Right renal pelvis (tissue), 4 donors: Measurements from ENCODE around the gene SPO11. TPM values are rescaled to one million over a fixed set of nuclear protein-coding genes. Genes with fewer than 3 reads are reported as not detected.
A peak's percentile ranks its signal among the peaks of the same experiment; 100 is the strongest.
"Not testable (repeated sequence)": the region's sequence is repeated elsewhere in the genome, so short reads cannot be mapped to it uniquely, and the experiment has no call there.

Experiments used
- DNase-seq, 4 donors: peaks; one replicate each; pipeline ENCODE4 v3.0.0-alpha.2; 2013; ENCODE audit warnings: low read depth in 4 of 4, low spot score in 3 of 4, missing footprints in 1 of 4
- polyA plus RNA-seq, 4 donors: library from polyadenylated mRNA; unstranded; fragments of 120-200 nt; gene quantifications; one replicate each; pipeline ENCODE4 v1.2.1, GENCODE V29; 2013; ENCODE audit not compliant: insufficient read length in 4 of 4

The SPO11 gene
- polyA plus RNA-seq, 4 donors: not detected

DNA sequence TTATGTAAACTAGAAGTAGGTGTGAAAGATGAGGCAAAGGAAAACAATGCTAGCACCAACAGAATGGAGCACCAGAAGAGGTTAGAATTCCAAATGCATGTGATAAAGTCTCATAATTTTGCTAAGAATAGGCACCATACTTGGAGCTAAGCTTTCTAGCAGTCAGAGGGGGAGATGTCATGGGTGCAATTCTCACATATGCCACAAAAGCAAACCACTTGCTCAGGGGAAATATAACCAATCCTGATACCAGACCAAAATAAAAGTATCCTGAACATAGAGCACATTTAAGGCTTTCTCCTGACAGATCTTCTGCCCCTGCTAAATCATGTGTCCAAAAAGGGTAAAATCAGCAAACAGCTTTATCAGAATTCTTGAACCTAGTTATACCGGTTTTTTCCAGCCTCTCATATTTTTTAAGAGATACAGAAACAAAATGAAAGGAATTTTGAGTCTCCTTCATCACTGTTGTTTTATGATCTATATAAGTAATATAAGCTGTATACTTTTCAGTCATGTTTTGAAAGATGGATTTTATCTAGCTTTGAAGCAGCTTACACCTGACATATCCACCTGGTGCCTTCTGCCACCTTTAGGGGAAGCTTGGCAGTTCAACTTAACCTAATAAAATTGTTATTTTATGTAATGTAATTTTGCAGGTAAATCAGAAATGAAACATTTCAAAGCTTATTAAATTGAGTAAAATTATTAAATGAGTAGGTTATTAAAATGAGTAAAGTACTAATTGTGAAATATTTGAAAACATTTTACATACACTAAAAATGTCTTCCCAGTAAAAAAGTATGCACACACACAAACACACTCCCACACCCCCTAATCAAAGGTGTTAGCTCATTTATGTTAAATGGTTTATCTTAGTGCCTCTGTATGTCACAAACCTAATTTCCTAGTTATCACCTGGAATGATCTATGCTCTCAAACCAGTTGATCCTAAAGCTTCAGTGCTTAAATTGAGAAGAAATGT, 2.8 kb downstream of the SPO11 start:
- no peak for DNase-seq

DNA sequence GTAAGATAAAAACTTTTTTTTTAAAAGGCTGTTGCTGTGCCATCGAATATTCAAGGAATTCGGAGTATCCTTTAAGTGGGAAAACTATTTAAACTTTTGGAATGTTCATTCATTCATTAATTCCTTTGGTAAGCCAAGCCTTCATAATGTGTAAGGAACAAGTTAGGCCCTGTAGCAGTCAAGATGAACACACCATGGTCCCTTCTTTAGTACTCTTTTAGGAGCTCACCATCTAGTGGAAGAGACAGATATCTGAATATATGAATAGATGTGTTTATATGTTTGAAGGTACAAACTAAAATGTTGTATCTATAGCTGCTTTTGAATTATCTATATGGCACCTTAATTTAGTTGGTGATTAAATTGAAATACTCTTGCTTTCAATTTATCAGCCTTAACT, 5.8 kb downstream of the SPO11 start:
- DNase-seq: no peak

DNA sequence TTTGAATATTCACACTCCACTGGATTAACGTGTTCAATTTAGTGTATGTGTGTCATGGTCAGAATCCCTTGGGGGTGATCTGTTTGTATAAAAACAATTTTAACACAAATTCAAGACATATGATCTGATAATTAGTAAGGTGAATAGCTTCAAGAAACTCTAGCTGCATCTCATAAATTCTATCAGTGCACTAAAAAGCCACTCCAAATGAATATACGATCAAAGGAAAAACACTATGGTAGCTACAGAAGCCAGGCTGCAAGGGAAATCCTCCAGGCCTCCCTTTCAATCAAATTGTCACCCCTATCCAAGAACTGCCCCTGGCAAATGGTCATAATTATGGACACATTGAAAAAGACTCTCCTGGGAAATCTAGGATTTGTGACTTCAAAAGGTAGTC, 12.1 kb downstream of the SPO11 start:
- DNase-seq: no peak

DNA sequence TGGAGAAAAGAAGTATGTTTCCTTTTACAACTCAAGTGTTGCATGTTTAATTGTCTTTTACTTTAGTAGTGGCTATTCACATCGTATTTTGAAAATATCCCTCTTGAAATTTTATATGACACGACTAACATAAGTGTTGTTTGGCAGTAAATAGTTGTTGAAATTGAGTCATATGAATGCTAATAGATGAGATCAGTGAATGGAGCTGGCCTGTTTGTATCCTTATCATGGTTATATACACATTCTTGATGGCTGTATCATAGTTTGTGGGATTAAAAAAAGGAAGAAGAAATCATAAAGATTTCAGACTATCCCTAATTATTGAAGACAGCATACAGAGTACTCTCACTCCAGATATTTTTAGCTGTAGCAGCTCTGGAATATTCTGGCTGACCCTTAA, 13.2 kb downstream of the SPO11 start:
- no peak for DNase-seq

DNA sequence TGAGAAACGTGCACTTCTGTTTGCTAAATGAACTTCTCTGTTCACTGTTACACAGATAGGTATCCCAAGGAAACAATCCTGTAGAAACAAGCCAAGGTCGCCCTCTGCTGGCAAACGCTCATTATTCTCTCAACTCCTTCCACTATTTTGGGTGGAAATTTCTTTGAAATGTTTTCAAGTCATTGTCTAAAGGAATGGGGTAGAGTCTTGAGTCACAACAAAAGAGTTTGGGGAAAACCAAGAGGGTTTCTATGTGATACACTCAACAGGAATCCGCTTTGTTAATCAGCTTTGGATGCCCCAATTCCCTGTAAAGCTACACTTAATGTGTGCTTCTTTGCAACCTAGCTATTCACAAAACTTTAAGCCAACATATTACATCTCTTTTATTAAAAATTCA, 16.9 kb downstream of the SPO11 start:
- DNase-seq: peak in 3 of 4 donors; percentile 58 to 74 (median 67)

DNA sequence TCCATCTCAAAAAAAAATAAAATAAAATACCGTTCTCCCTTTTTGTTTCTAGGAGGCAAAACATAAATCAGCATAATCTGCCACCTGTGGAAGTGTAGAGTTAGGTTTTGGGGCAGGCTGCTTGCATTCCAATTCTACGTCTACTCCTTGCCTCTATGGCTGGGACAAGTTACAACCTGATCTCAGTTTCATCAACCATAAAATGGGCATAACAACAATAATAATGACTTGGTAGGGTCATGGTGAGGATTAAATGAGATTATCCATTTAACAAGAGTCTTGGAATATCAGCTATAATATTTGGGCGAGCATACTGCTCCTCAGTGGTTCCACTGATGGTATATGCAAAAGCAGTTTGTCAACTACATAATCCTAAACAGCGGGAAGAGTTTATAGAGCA, 17.8 kb downstream of the SPO11 start:
- DNase-seq: no peak

DNA sequence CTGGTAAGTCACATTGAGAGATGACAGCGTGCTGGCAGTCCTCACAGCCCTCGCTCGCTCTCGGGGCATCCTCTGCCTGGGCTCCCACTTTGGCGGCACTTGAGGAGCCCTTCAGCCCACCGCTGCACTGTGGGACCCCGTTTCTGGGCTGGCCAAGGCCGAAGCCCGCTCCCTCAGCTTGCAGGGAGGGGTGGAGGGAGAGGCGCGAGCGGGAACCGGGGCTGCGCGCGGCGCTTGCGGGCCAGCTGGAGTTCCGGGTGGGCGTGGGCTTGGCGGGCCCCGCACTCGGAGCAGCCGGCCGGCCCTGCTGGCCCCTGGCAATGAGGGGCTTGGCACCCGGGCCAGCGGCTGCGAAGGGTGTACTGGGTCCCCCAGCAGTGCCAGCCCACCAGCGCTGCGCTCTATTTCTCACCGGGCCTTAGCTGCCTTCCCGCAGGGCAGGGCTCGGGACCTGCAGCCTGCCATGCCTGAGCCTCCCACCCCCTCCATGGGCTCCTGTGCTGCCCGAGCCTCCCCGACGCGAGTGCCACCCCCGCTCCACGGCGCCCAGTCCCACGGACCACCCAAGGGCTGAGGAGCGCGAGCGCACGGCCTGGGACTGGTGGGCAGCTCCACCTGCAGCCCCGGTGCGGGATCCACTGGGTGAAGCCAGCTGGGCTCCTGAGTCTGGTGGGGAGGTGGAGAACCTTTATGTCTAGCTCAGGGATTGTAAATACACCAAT, 18.8 kb downstream of the SPO11 start:
- DNase-seq: not testable (repeated sequence)

DNA sequence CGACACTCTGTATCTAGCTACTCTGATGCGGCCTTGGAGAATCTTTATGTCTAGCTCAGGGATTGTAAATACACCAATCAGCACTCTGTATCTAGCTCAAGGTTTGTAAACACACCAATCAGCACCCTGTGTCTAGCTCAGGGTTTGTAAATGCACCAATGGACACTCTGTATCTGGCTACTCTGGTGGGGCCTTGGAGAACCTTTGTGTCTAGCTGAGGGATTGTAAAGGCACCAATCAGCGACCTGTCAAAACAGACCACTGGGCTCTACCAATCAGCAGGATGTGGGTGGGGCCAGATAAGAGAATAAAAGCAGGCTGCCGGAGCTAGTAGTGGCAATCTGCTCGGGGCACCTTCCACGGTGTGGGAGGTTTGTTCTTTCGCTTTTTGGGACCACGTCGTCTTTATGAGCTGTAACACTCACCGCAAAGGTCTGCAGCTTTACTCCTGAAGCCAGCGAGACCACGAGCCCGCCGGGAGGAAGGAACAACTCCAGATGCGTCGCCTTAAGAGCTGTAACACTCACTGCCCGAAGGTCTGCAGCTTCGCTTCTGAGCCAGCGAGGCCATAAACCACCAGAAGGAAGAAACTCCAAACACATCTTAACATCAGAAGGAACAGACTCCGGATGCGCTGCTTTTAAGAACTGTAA, 19.4 kb downstream of the SPO11 start:
- not testable (repeated sequence) for DNase-seq

DNA sequence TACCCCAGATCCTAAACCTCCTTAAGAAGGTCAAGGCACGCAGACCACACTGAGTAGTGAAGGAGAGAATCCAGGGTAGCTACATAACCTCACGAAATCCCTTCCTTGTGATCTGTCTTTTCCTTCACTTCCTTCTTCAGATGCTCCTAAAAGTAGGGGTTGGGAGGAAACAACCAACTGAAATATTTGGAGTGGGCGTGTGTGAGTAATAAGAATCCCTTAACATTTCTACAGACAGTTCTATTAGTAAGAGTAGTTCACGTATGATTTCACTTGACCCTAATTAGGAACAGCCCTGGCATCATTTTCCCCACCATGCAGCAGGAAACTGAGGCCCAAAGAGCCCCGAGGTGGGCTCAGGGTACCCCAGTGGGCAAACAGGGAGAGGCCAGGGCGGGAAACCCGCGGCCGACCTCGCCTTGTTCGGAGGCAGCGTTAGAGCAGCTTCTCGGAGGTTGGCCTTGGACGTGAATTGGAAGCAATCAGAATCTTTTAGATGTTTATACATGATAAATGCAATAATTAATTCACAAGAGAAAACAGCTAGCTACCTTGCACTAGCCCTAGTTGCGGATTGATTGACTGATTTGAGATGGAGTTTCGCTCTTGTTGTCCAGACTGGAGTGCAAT, 20.6 kb downstream of the SPO11 start:
- no peak for DNase-seq

DNA sequence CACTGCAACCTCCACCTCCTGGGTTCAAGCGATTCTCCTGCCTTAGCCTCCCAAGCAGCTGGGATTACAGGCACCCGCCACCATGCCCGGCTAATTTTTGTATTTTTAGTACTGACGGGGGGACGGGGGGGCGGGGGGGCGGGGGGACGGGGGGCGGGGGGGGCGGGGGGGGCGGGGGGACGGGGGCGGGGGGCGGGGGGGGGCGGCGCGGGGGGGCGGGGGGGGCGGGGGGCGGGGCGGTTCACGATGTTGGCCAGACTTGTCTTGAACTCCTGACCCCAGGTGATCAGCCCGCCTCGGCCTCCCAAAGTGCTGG, 21.1 kb downstream of the SPO11 start:
- not testable (repeated sequence) for DNase-seq

DNA sequence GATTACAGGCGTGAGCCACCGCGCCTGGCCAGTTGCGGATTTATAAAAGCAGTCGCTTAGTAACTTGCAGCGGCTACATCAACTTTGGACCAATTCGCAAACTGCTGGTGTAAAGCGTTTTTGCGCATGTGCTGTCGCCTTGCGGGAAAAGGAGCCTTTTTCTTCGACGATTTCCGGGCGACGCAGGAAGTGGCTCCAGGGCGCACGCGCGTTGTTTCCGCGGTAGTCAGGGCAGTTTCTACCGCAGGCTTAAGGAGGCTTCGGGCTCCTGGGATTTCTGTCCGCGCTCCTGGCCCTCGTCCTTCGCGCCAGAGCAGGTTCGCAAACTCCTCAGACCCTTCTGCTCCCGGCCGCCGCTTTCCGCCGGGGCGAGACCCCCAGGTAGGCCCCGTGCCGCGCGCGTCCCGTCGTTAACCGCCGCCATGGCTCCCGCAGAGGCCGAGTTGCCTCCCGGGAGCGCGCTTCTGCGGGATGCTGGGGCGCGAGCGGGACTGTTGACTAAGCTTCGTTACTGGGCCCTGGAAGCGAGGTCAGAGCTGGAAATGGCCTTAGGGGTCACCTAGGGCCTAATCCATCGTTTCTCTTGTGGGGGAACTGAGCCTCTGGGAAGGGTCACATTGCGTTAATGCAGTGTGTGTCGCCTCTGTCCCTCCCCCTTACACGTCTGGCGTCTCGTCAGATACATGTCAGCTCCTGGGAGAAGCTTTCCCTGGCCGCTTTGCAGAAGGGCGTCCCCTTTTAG, 21.6 kb downstream of the SPO11 start, which contains the start of gene RAE1:
TSS of gene RAE1 (plus strand) at position 214 of the 742 bp plus-strand sequence. CDS start 2,784 bp downstream, outside the sequence.
- DNase-seq: peak; percentile 83 to 90 (median 86)

DNA sequence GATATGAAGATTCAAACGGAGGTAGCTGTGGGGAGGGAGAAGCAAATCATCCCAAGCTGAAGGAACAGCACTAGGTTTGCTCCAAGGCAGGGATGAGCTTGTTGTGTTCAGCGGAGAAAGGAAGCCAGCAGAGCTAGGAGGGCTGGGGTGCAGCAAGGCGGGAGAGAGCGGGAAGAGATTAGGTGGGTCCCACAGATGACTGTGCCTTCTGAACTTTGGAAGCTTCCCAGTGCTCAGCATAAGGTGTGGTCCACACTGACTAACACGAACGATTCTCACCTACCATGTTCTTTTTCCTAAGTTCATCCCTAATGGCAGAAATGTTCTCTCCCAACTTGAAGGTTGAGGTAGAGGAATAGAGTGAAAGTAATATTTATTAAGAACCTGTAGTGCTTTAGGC, 22.7 kb downstream of the SPO11 start:
- no peak for DNase-seq

DNA sequence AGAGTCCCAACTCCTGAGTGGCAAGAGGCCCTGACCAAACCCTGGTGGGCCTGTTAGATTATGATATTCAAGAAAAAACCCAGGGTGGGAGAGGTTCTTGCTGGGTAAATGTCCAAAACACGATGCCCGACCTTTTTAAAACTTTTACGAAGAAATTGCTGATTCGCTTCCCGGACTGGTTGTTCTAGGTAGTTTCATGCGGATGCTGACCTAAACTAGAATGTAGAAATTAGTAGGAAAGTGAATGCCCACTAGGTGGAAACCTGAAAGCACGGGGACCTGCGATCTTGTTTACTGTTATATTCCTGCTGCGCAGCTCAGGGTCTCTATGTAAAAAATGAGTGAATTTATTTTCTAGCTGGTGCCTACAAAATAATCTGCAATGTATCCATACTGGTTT, 23.7 kb downstream of the SPO11 start:
- DNase-seq: no peak

DNA sequence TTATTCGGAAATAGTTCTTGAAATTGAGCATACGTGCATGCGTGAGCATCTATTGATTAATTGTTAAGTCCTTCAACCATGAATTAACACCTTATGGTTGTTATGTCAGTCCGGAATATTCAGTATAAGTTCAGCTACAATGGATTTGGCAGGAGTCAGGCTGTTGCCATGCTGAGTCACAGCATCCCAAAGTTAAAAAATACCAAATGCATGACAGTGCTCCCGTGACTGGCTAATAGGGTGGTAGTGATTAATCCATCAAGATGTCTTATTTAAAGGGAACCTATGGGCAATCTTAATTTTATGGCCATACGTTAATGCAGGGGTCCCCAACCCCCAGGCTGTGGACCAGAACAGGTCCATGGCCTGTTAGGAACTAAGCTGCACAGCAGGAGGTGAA, 31.9 kb downstream of the SPO11 start:
- no peak for DNase-seq

DNA sequence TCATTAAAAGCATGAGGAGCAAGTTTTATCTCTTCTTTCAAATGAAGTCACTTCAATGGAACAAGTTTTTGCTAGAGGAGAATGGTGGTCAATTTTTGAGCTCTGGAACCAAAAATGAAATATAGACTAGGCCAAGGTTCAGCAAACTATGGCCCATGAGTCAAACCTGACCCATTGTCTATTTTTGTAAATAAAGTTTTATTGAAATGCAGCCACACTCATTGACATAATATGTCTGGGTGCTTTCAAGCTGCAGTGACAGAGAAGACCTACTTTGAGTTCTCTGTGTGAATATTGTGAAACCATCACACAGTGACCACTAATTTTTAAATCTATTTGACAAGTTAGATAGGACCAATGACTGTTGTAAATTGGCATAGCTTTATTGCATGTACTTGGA, 34.8 kb downstream of the SPO11 start:
- DNase-seq: no peak

DNA sequence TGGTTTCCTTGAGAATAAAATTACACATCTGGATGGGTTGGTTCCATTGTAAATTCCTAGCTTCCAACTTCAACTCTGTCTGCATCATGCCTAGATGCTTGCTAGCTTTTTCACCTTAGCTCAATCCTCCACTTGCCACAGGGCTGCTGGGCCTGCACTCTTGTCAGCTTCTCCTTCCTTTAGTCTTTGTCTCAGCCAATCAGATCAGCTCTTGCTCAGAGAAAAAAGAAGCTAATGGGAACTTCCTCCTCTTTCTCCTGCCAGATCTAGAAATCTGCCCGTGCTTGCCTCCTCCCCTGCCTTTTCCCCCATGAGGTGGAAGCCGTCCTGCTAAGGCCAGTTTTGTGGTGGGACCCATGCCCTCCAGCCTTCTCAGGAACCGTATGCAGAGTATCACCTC, 40.0 kb downstream of the SPO11 start:
- no peak for DNase-seq

DNA sequence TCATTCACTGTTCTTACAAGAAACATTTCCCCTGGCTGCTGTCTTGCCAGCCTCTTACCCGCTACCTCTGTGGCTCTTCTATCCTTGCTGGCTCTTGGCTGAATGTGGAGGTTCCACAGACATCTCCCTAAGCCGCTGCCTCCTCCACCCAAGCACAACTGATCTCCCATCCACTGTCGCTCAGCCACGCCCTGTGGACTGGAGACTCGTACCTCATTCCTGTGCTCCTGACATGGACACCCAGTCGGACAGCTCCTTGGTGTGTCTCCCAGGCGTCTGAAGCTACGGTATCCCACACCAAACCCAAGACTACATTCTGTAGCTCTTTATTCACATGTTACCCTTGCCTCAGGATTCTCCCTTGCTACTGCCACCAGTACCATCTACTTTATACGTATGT, 40.7 kb downstream of the SPO11 start:
- no peak for DNase-seq

DNA sequence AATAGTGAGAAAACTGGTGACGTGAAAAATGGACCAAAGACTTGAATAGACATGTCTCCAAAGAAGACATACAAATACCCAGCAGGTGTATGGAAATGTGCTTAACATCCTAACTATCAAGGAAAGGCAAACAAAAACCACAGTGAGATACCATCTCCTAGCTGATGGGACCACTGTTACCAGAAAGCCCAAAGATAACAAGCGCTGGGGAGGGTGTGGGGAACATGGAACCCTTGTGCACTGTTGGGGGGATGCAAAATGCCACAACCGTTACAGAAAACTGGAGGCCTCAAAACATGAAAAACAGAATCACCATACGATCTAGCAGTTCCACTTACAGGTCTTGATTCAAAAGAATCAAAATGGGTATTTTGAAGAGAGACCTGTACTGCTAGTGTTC, 41.8 kb downstream of the SPO11 start:
- no peak for DNase-seq

DNA sequence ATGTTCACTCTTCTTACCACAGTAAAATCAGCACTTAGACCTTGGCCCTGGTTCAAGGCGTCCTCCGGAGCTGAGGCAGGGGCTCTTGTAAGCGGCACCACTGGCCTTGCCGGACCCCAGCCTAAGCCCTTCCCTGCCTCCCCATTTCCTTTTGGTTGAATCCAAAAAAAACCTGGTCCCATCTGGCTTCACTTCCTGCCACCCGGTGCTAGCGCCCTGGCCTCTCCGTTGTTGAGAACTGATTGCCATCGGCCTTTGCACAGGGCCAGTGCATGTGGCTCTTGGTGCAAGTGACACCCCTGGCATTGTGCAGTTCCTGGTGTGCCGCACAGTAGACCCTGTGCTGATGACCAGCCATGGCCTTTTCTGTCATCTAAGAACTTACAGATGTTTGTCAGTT, 42.6 kb downstream of the SPO11 start:
- no peak for DNase-seq
